Eye (tissue), 1 donor: ENCODE results near the gene VAMP5.
A peak's percentile ranks its signal among the peaks of the same experiment; 100 is the strongest.
"Not testable (repeated sequence)": the region's sequence is repeated elsewhere in the genome, so short reads cannot be mapped to it uniquely, and the experiment has no call there.

Experiments
- DNase-seq: peaks from one replicate; pipeline ENCODE4 v3.0.0-alpha.2; 2015

The VAMP5 gene

GRCh38 chr2:85601771-85602475 lies 17.7 kb downstream of the VAMP5 start:
- peak; percentile 28 for DNase-seq

- DNase-seq, result peak; percentile 95
Observed at GRCh38 chr2:85602476-85603234, 18.4 kb downstream of the VAMP5 start, which contains the start of gene TMEM150A. Gene TMEM150A, minus strand, starts transcription at chr2:85602698. Its CDS starts 750 bp downstream, at chr2:85601948.

- DNase-seq, result not testable (repeated sequence)
Observed at GRCh38 chr2:85604133-85604444, 19.9 kb downstream of the VAMP5 start.

GRCh38 chr2:85604568-85605339 lies 20.5 kb downstream of the VAMP5 start:
- DNase-seq, result no peak

- DNase-seq, result peak; percentile 77
Observed at GRCh38 chr2:85605406-85606115, 21.3 kb downstream of the VAMP5 start.

DNA sequence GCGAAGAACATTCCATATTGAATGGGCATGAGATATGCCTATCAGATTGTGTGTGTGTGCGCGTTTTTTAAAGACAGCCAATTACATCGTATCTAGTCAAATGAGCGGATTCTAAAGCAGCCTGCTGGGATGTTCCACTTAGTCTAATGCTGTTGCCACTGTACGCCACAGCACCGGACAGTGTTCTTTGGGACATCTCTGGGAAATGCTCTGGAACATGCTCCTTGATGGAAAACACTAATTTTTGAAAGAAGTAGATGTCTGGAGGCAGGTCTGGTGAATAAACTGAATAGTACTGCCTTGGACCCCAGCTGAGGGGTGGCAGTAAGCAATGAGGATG lies 21.9 kb downstream of the VAMP5 start:
- DNase-seq, result no peak

GRCh38 chr2:85607268-85608215 lies 23.3 kb downstream of the VAMP5 start:
- no peak for DNase-seq

GRCh38 chr2:85611217-85611704 lies 27.0 kb downstream of the VAMP5 start:
- no peak for DNase-seq

DNA sequence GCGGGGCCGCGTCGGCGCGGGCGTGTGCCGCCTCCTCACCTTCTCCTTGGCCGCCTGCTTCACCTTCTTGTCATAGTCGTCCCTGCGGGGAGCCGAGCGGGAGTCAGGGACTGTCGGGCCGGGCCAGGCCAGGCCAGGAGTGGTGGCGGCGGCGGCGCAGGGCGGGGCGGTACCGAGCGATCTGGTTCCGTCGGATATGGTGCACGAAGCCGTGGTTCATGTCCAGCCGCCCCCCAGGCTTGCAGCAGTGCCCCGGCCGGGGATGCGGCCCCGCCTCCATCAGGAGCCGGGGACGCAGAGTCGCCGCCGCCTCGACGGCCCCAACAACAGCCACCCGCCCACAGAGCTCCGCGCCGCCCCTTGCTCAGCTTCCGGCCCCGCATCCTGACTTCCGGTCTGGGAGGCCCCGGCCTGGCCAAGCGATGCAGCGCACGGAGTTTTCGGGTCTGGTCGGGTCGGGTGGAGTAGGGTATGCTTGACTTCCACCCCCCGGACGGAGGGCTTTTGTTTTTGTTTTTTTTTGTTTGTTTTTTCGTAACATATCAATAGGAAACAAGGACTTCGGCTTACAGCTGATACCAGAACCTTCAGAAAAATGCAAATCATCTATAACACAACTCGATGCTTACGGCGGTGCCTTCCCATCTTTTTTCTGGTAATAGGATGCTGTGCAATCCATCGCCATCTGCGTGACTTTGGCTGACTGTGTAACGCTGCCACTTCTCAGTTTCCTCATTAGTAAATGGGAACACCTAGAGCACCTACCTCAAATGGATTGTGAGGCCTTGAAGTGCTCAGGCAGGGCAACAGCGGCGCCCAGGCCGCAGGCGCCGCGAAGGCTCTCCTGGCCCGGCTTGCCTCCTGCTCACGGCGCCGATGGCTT lies 27.7 kb downstream of the VAMP5 start, which contains the start of gene C2orf68:
TSS of gene C2orf68 (minus strand) at position 362 of the 883 bp plus-strand sequence. CDS start at position 280, 82 bp downstream.
- peak; percentile 97 for DNase-seq

DNA sequence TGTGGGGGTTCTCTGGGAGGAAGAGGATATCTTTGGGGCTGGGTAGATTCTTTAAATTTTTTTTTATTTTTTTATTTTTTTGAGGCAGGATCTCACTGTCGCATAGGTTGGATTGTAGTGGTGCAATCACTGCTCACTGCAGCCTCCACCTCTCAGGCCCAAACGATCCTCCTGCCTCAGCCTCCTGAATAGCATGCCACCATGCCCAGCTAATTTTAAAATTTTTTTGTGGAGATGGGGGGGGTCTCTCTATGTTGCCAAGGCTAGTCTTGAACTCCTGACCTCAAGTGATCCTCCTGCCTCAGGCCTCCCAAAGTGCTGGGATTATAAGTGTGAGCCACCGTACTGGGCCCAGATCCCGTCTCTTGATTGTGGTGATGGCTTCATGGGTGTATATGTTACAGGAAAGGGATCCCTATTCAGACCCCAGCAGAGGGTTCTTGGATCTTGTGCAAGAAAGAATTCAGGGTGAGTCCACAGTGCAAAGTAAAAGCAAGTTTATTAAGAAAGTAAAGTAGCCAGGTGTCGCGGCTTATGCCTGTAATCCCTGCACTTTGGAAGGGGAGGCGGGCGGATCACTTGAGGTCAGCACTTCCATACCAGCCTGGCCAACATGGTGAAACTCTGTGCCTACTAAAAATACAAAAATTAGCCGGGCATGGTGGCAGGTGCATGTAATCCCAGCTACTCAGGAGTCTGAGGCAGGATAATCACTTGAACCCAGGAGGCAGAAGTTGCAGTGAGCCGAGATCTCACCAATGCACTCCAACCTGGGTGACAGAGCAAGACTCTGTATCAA lies 29.7 kb downstream of the VAMP5 start:
- no peak for DNase-seq

DNA sequence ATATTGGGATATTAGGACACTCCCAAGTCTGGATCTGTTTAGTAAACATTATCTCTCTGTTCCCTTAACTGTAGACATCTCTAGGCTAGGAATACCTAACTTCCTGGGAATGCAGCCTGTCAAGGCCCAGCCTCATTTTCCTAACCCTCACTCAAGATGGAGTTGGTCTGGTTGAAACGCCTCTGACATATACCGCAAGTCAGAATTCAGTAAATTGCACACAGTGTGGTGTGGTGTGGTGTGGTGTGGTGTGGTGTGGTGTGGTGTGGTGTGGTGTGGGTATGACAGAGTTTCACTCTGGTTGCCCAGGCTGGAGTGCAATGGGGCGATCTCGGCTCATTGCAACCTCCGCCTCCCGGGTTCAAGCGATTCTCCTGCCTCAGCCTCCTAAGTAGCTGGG lies 30.5 kb downstream of the VAMP5 start:
- not testable (repeated sequence) for DNase-seq

DNA sequence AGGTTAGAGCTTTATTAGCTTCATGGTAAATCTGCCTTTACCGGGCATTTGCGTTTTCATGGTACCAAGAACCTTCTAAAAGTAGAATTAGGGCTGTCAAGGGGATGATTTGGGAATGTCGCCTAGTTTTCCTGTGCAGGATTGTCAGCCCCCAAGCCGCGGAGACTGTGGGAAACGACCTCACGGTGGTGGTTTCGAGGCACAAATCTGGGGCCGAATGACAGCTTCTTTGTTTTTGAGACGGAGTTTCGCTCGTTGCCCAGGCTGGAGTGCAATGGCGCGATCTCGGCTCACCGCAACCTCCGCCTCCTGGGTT lies 31.1 kb downstream of the VAMP5 start:
- DNase-seq, result no peak

DNA sequence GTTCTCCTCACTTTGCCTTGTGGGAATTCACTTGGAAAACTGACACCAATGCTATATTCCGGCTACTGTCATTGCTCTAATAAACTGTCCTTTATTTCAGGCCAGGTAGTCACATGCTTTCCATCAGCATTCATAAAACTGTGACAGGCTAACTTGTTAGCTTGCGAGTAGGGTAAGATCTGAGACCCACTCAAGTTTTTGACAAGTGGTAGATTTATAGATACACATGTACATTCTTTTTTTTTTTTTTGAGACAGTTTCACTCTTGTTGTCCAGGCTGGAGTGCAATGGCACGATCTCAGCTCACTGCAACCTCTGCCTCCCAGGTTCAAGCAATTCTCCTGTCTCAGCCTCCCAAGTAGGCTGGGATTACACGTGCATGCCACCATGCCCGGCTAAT lies 33.5 kb downstream of the VAMP5 start:
- not testable (repeated sequence) for DNase-seq

DNA sequence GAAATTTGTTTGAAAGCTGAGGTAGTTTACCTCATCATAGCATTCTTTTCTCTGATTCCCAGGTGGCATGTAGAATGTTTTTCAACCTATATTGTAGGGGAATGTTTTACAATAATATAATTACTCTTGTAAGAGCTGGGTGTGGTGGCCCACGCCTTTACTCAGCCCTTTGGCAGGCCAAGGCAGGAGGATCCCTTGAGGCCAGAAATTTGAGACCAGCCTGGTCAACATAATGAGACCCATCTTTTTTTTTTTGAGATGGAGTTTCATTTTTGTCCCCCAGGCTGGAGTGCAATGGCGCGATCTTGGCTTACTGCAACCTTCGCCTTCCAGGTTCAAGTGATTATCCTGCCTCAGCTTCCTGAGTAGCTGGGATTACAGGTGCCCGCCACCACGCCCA lies 35.4 kb downstream of the VAMP5 start:
- DNase-seq, result no peak

GRCh38 chr2:85621338-85621737 lies 37.1 kb downstream of the VAMP5 start:
- no peak for DNase-seq

- DNase-seq, result no peak
Observed at GRCh38 chr2:85623991-85624390, 39.8 kb downstream of the VAMP5 start.

DNA sequence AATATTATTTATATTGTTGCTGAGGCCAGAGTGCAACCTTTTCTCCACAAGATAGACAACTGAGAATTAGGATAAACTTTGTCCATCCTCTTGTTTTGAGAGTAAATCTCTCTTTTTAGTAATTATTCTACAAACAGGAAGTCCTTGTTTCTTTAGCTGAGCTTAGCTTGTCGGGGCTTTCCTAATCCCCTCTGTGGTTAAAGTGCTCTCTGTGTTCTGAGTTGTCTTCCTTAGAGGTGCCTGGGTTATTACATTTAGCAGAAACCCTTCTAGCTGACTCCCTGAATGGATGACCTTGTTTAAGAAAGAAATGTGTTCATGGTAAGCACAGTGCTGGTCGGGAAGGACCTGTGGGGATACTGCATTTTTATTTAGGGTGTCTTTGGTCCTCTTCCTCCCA lies 44.4 kb downstream of the VAMP5 start:
- no peak for DNase-seq

DNA sequence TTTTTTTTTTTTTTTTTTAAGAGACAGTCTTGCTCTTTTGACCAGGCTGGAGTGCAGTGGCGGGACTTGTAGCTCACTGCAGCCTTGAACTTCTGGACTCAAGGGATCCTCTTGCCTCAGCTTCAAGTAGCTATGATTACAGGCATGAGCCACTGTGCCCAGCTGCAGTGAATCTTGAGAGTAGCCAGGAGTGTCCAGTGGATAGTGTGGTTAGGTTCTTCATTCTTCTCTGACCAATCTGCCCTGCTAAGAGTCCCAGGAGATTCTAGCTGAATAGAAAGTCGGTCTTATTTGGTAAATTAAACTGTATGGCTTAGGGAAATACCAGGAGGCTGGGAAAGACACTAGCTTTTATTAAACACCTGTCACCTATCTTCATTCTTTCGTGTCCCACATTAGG lies 47.1 kb downstream of the VAMP5 start:
- DNase-seq, result no peak

GRCh38 chr2:85635011-85635410 lies 50.8 kb downstream of the VAMP5 start:
- no peak for DNase-seq

GRCh38 chr2:85635636-85636035 lies 51.4 kb downstream of the VAMP5 start:
- DNase-seq, result no peak
